HG02678 (cell line): ENCODE results near the gene NECTIN2.

ENCODE experiments used
- ATAC-seq: cut with Tn5 transposase; IDR thresholded peaks from one replicate; pipeline ENCODE4 v1.9.1; 2021; ENCODE audit warnings: mild to moderate bottlenecking, moderate library complexity; ENCODE audit not compliant: unreplicated experiment

NECTIN2 gene

GRCh38 chr19:44845612-44846454, at the start of gene NECTIN2:
Gene NECTIN2 (plus strand): TSS chr19:44846297. CDS start chr19:44846526, 229 bp downstream.
- ATAC-seq, result no peak

- ATAC-seq, result no peak
These were observed 49.4 kb upstream of the NECTIN2 start for GRCh38 chr19:44796701-44797115.

DNA sequence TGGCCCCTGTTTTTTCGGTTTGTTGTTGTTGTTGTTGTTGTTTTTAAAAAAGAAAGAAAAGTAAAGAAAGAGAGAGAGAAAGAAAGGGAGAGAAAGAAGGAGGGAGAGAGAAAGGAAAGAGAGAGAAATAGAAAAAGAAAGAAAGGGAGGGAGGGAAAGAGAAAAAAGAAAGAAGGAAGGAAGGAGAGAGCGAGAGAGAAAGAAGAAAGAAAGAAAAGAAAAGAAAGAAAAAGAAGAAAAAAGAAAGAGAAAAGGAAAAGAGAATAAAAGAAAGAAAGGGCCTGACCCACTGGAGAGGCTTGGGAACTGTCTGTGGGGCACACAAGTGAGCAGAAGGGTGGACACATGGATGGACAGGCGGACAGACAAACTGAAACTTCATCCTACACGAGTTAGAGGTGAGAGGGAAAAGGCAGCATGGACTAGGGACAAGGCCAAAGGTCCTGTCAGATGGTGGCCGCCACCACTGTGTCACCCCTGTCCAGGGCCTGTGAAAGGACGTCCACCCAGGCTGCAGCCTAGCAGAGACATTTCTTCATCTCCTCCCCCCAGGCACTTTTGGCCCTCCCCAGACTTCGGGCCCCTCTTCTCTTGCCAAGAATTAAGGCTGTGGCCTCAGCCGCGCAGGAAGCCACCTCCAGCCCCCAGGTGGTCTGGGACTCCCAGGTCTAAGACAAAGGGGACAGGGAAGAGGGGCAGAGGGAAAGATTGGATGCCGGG, 46.3 kb upstream of the NECTIN2 start:
- no peak for ATAC-seq

GRCh38 chr19:44800461-44800860, 45.6 kb upstream of the NECTIN2 start:
- ATAC-seq, result peak; percentile 72

DNA sequence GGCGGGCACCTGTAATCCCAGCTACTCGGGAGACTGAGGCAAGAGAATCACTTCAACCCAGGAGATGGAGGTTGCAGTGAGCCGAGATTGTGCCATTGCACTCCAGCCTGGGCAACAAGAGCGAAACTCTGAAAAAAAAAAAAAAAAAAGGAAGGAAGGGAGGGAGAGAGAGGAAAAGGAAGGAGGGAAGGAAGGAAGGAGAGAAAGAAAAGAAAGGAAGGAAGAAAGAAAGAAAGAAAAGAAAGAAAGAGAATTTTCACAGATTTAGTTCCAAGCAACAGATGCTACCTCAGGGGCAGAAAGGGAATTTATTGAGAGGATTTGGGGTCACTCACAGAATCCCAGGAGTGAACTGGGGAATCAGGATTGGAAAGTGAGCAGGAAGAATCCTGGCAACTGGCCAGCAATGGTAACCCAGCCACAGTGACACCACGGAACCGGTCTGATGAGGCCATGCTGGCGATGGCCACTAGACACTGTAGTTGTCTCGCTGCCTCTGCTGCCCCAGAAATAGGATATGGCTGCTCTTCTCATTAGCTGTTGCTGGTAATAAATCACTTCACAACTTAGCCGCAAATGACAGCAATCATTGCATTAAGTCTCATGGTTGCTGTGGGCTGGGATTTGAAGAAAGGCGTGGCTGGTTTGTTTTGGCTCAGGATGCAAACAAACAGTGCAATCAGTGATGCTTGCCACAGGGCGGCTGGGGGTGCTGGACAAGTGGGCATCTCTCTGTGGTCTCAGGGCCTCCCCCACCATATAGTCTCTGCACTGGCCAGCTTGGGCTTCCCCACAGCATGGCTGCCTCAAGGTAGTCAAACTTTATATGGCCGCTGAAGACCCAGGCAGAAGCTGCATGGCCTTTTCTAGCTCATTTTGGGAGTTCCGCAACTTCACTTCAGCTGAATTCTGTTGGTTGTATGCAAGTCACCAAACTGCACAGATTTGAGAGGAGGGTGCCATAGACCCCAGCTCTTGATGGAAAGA, 42.4 kb upstream of the NECTIN2 start:
- no peak for ATAC-seq

DNA sequence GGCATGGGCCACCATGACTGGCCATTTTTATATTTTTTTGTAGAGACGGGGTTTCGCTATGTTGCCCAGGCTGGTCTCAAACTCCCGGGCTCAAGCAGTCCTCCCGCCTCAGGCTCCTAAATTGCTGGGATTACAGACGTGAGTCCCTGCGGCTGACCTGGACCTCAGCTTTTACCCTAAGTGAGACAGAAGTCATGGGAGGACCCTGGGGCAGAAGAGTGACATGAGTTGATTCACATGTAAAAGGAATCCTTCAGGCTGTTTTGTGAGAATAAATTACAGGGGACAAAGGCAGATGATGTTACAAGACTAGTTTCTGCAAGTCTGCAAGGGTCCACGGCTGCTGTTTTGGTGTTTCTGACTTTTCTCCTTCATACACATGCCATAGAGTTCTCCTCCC, 39.8 kb upstream of the NECTIN2 start:
- no peak for ATAC-seq

GRCh38 chr19:44807162-44807561, 38.9 kb upstream of the NECTIN2 start:
- ATAC-seq, result no peak

GRCh38 chr19:44807652-44808462, 38.2 kb upstream of the NECTIN2 start:
- no peak for ATAC-seq

DNA sequence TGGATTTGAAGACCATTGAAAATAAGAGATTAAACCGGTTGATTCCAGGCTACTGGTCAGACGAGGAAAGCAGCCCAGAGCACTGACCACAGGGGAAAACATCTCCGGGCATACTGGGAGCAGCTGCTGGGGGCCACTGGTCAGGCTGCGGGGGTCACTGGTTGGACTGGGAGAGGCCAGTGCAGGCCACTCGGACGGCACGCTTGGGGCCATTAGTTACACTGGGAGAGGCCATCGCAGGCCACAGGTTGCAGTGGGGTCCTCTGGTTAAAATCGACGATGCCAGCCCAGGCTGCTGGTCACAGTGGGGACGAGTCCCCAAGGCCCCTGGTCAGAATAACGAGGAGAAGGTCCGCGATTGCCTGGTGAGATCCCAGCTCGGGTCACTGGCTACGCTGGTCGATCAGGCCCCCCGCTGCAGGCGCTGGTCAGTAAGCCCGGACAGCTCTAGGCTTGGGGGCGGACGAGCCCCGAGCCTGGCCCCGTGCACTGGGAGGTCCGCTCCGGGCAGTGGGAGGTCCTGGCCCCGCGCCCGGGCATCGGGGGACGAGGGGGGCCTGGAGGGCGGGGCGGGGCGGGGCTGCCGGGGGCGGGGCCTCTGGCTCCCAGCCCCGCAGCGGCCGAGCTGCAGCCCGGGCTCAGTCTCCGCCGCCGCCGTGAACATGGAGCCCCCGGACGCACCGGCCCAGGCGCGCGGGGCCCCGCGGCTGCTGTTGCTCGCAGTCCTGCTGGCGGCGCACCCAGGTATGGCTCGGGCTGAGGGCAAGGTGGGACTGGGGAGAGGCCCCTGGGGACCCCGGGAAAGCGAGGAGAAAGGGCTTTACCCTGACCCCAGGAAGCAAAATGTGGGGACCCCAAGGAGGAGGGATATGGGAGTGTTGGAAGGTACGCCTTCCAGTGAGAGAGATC, 37.4 kb upstream of the NECTIN2 start, which contains the start of gene BCAM:
Gene BCAM (plus strand): TSS at position 641 of the 909 bp plus-strand sequence. CDS start 22 bp downstream, at position 663.
- ATAC-seq, result no peak

DNA sequence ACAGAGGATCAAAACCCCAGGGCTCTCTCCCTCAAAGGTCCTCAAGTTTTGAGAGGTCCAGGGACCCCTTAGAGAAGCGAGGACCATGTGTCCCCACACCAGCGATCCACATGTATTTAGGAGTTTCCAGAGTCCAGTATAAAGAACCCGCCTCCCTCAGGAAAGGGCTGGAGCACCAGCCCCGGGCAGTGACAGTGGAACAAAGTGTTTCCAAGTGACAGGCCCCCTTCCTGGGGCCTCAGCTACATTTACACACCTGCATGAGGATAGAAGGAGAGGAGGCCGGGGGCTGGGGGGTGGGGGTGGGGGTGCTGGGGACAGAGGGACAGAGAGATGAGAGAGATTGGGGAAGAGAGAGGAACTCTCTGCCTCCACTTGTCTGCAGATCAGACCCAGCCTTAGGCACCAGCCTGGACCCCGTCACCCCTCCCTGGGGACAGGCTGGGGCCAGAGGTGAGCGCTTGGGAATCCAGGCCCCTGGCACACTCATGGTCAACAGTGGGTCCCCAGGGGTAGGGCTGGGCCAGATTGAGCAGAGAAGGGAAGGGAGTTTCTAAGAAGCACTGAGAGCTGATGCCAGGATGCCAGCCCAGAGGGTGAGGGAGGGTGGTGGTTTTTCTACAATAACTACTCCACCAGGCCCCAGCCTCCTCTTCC, 36.4 kb upstream of the NECTIN2 start:
- no peak for ATAC-seq

DNA sequence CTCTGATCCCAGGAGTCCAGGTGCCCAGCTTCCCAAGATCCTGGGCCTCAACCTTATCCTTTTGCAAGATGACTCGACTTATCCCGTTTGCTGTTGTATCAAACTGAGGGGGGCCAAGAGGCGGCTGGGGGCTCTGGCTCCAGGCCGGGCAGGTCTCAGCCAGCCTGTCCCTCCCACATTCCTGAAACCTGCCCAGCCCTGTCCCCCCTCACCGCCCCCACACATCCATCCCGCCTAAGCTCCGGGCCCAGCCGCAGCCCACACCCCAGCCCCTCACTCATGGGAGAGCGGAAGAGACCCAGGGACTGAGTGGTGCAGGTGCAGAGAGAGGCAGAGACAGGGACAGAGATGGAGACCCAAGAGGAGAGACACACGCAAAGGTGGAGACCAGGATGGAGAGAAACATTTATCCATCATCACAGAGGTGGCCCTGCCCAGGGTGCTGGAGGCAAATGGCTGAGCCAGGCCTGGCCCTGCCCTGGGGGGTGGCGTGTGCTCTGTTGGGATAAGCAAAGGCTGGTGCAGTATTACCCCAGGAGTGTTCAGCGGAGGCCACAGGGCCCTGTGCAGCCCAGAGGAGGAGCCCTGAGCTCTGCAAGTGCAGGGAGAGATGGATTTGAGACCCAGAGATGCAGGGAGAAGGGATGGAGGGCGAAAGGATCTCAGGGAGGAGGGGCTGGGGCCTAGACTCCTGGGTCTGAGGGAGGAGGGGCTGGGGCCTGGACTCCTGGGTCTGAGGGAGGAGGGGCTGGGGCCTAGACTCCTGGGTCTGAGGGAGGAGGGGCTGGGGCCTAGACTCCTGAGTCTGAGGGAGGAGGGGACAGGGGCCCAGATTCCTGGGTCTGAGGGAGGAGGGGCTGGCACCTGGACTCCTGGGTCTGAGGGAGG, 35.6 kb upstream of the NECTIN2 start:
- no peak for ATAC-seq

- no peak for ATAC-seq
These were observed 35.0 kb upstream of the NECTIN2 start for GRCh38 chr19:44811122-44811419.

GRCh38 chr19:44812142-44812718, 33.9 kb upstream of the NECTIN2 start:
- no peak for ATAC-seq

DNA sequence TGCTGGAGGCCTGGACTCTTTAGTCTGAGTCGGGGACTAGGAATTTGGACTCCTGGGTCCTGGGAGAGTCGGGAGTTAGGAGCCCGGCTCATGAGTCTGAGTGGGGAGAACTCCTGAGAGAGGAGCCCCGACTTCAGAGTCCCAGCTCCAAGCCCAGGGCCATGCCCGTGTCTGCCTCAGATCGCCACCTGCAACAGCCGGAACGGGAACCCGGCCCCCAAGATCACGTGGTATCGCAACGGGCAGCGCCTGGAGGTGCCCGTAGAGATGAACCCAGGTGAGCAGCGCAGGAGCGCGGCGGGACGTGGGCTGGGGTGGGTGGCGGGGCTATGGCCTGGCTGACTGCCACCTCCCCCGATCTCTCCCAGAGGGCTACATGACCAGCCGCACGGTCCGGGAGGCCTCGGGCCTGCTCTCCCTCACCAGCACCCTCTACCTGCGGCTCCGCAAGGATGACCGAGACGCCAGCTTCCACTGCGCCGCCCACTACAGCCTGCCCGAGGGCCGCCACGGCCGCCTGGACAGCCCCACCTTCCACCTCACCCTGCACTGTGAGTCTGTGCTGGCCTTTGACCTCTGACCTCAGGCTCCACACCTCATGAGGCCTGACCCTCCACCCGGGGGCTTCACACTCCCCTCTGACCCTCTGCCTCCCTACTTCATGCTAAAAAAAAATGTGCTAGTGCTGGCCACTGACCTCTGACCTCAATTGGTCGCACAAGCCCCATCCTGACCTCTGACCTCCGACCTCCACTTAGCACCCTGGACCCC, 32.8 kb upstream of the NECTIN2 start:
- ATAC-seq, result no peak

- no peak for ATAC-seq
These were observed 32.1 kb upstream of the NECTIN2 start for GRCh38 chr19:44813841-44814470.

DNA sequence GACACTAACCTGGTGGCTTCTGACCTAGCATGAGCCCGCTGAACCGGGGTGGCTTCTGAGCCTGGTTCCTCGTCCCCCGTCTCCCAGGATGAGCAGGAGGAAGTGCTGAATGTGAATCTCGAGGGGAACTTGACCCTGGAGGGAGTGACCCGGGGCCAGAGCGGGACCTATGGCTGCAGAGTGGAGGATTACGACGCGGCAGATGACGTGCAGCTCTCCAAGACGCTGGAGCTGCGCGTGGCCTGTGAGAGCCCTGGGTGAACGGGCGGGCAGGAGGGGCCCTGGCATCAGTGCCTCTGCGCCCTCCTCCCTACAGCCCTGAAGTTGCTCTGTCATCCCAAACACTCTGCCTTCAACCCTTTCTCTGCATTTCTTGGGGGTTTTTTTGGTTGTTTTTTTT, 31.6 kb upstream of the NECTIN2 start:
- ATAC-seq, result no peak
